ENCODE measurements around the gene SAMD3. TPM values are rescaled to one million over a fixed set of nuclear protein-coding genes. Genes with fewer than 3 reads are reported as not detected.

The SAMD3 gene
- total RNA-seq, 1 experiment from 2014 or later, result 7.5 TPM

DNA sequence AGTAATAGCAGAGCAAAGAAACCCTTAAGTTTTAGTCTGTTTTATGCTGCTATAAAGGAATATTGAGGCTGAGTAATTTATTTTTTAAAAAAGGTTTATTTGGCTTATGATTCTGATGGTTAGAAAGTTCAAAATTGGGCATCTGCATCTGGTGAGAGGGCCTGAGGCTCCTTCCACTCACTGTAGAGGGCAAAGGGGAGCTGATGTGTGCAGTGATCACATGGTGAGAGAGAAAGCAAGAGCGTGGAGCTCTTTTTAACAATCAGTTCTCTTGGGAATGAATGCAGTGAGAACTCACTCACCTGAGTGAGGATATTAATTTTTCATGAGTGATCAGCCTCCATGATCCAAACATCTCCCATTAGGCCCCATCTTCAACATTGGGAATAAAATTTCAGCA lies 36.4 kb upstream of the SAMD3 start:
- TF ChIP-seq EZH2 (IDR thresholded peaks at IDR 0.05), result no peak
- TF ChIP-seq EGR1 (IDR thresholded peaks at IDR 0.05; ENCODE audit: low read depth), result no peak
- no peak for TF ChIP-seq SIN3A (IDR thresholded peaks at IDR 0.05; ENCODE audit: low read depth)
- TF ChIP-seq TCF7L2 (IDR thresholded peaks at IDR 0.05; ENCODE audit: borderline replicate concordance, extremely low read depth, insufficient read depth, insufficient read length), result no peak
- no peak for TF ChIP-seq RAD21 (IDR thresholded peaks at IDR 0.05; ENCODE audit: low read depth)
- no peak for TF ChIP-seq SP1 (IDR thresholded peaks at IDR 0.05; ENCODE audit: low read depth)
- no peak for TF ChIP-seq FOSL1 (IDR thresholded peaks at IDR 0.05; ENCODE audit: low read depth)
- no peak for TF ChIP-seq ZBTB33 (IDR thresholded peaks at IDR 0.05; ENCODE audit: extremely low read depth, insufficient replicate concordance, low read length)
- TF ChIP-seq JUND (IDR thresholded peaks at IDR 0.05), result no peak
- CTCF ChIA-PET, result no interaction called here
- no peak overlapping the region for H3K9ac ChIP-seq (ENCODE audit: low read length)

More for the DNA sequence above, 36.4 kb upstream of the SAMD3 start:
- no peak for ATAC-seq
- Histone ChIP-seq H3K79me2 (ENCODE audit: insufficient read depth, low read length) (no peaks in the 10 kb centered on the region), H2AFZ (ENCODE audit: low read depth, low read length, poor library complexity, severe bottlenecking) (no peak overlapping the region), H3K9me2 (ENCODE audit: insufficient read depth) (no peaks in the 10 kb centered on the region), H3K27me3 (ENCODE audit: insufficient read depth, low read length) (no peaks in the 10 kb centered on the region), H3K4me1 (ENCODE audit: control insufficient read depth in 1 of 2, insufficient read depth in 2 of 2, low read length in 2 of 2) (no peaks in the 10 kb centered on the region), H3K27ac (ENCODE audit: low read depth, low read length) (no peak overlapping the region), H4K20me1 (ENCODE audit: insufficient read depth) (no peaks in the 10 kb centered on the region), H3K9me3 (ENCODE audit: control insufficient read depth in 1 of 2, insufficient read depth in 1 of 2, low read depth in 1 of 2, low read length in 2 of 2) (no peaks in the 10 kb centered on the region), H3K4me3 (replicated peaks in 1 of 2; ENCODE audit: low read depth in 1 of 2, low read length in 2 of 2) (no peak overlapping the region), H3K36me3 (ENCODE audit: control insufficient read depth in 1 of 2, insufficient read depth in 2 of 2, low read length in 2 of 2) (no peaks in the 10 kb centered on the region), H3K4me2 (ENCODE audit: low read length) (no peak overlapping the region)
- DNase-seq (ENCODE audit: low read depth, low spot score), result no peak
- intact Hi-C loops (cut with micrococcal nuclease), result no loop called here
- no TSS peak for BruUV-seq (replicated peaks)
- POLR2A ChIA-PET, result no interaction called here
- RAD21 ChIA-PET (ENCODE audit: low non-redundant PET in 1 of 2, low total read pairs in 2 of 2, uncharacterized antibody in 2 of 2, unreplicated experiment in 2 of 2), result no interaction called here

Data from HCT116 (cell line).